Naive thymus-derived CD4-positive, alpha-beta T cell (primary cell): ENCODE results near the gene MUSK. TPM values are rescaled to one million over a fixed set of nuclear protein-coding genes. Genes with fewer than 3 reads are reported as not detected.

ENCODE experiments used
- ATAC-seq: fragments of 150-1000 bp; cut with Tn5 transposase; 2 replicates; pipeline ENCODE4 v1.10.0; 2021; ENCODE audit warnings: mild to moderate bottlenecking, moderate library complexity
- CTCF ChIA-PET: fragments of 350-600 bp; sonication (Branson Sonifier 250); formaldehyde crosslinking; loops from one replicate; lab custom pipeline; 2021; ENCODE audit warnings: antibody characterized with exemption; lab: Charles Lee
- POLR2A ChIA-PET: fragments of 350-600 bp; sonication (Branson Sonifier 250); formaldehyde crosslinking; loops from one replicate; lab custom pipeline; 2021; ENCODE audit warnings: antibody characterized with exemption, inconsistent platforms; lab: Charles Lee
- DNase-seq, 9 donors: peaks; one replicate each; pipeline versions ENCODE4 v3.0.0 to v3.0.0-alpha.2; 2020 to 2022; ENCODE audit warnings: mixed read lengths in 1 of 9
- H3K27ac ChIP-seq: one replicate; pipeline ENCODE4 v1.7.0; 2013; ENCODE audit warnings: mild to moderate bottlenecking, low read depth, low read length, moderate library complexity
- H3K27me3 ChIP-seq, 2 donors: one replicate each; pipeline ENCODE4 v1.7.0; 2013; ENCODE audit warnings: low read length in 2 of 2, mild to moderate bottlenecking in 2 of 2, moderate library complexity in 2 of 2; ENCODE audit not compliant: control insufficient read depth in 2 of 2, insufficient read depth in 2 of 2
- H3K36me3 ChIP-seq, 3 experiments: 1 replicate in 2 of 3; 2 replicates in 1 of 3; pipeline ENCODE4 v1.7.0; 2013; ENCODE audit warnings: low read length in 3 of 3, mild to moderate bottlenecking in 3 of 3, moderate library complexity in 1 of 3; ENCODE audit not compliant: insufficient read depth in 3 of 3, control insufficient read depth in 2 of 3
- H3K4me1 ChIP-seq, 2 donors: one replicate each; pipeline ENCODE4 v1.7.0; 2013; ENCODE audit warnings: low read length in 2 of 2, mild to moderate bottlenecking in 2 of 2, moderate library complexity in 1 of 2; ENCODE audit not compliant: control insufficient read depth in 2 of 2, insufficient read depth in 2 of 2
- H3K4me3 ChIP-seq: 2 replicates; pipeline ENCODE4 v1.7.0; 2013; ENCODE audit warnings: mild to moderate bottlenecking, low read length
- H3K9me3 ChIP-seq, 3 experiments: 1 replicate in 2 of 3; 2 replicates in 1 of 3; pipeline ENCODE4 v1.7.0; 2013; ENCODE audit warnings: low read length in 3 of 3; ENCODE audit not compliant: control insufficient read depth in 2 of 3
- H3K27ac Mint-ChIP-seq, 9 donors: one replicate each; pipeline ENCODE4 v1.8.0; 2020 to 2022; ENCODE audit warnings: mixed read lengths in 9 of 9, mild to moderate bottlenecking in 8 of 9, moderate library complexity in 5 of 9, inconsistent platforms in 2 of 9
- H3K27me3 Mint-ChIP-seq, 5 donors: one replicate each; pipeline ENCODE4 v1.8.0; 2021 to 2022; ENCODE audit warnings: mixed read lengths in 5 of 5, mild to moderate bottlenecking in 1 of 5
- H3K36me3 Mint-ChIP-seq, 5 donors: one replicate each; pipeline ENCODE4 v1.8.0; 2020 to 2022; ENCODE audit warnings: mixed read lengths in 5 of 5, mild to moderate bottlenecking in 3 of 5, inconsistent platforms in 1 of 5
- H3K4me1 Mint-ChIP-seq, 7 donors: one replicate each; pipeline ENCODE4 v1.8.0; 2020 to 2022; ENCODE audit warnings: mixed read lengths in 7 of 7, mild to moderate bottlenecking in 3 of 7, inconsistent platforms in 1 of 7
- H3K4me3 Mint-ChIP-seq, 10 donors: one replicate each; pipeline ENCODE4 v1.8.0; 2020 to 2022; ENCODE audit warnings: mild to moderate bottlenecking in 10 of 10, mixed read lengths in 10 of 10, moderate library complexity in 6 of 10, inconsistent platforms in 2 of 10
- H3K9me3 Mint-ChIP-seq, 11 donors: one replicate each; pipeline ENCODE4 v1.8.0; 2020 to 2022; ENCODE audit warnings: mixed read lengths in 11 of 11, mild to moderate bottlenecking in 4 of 11, inconsistent platforms in 1 of 11, moderate library complexity in 1 of 11
- intact Hi-C, 2 donors: fragments of 100-400 bp; cut with micrococcal nuclease; formaldehyde crosslinking; loops; one replicate each; pipeline ENCODE4 v1.15.1; 2023
- polyA plus RNA-seq, 2 donors: library from polyadenylated mRNA; unstranded; fragments of 300-500 nt; fragmentation: Illumina TruSeq; gene quantifications; one replicate each; pipeline ENCODE4 v1.2.3, GENCODE V29; 2021
- total RNA-seq, 6 experiments: library from RNA in 5 of 6; stranded (reverse) in 5 of 6; gene quantifications; 1 replicate in 5 of 6; 2 replicates in 1 of 6; pipeline ENCODE4 v1.2.3 and lab custom pipeline; 2021 to 2026

Gene MUSK
- total and polyA plus RNA-seq, 7 experiments from 2014 or later: not detected

GRCh38 chr9:110744715-110745384, 76.3 kb downstream of the MUSK start:
- Mint-ChIP-seq H3K9me3 (peaks cover 0 to 15% (median 0%) of the 10 kb centered on the region in 11 donors), H3K4me1 (no peaks in the 10 kb centered on the region), H3K27ac (no peak overlapping the region), H3K27me3 (no peaks in the 10 kb centered on the region), H3K4me3 (no peak overlapping the region), H3K36me3 (no peaks in the 10 kb centered on the region)
- Histone ChIP-seq H3K27me3 (no peaks in the 10 kb centered on the region), H3K9me3 (no peaks in the 10 kb centered on the region), H3K36me3 (no peaks in the 10 kb centered on the region), H3K4me1 (no peaks in the 10 kb centered on the region), H3K27ac (no peak overlapping the region), H3K4me3 (no peak overlapping the region)
- DNase-seq: no peak
- no peak for ATAC-seq
- ChIA-PET CTCF (no interaction called here), POLR2A (no interaction called here)
- intact Hi-C loops: no loop called here

GRCh38 chr9:110745676-110746075, 77.1 kb downstream of the MUSK start:
- ChIA-PET POLR2A (no interaction called here), CTCF (no interaction called here)
- no peaks in the 10 kb centered on the region for H3K27me3 ChIP-seq
- no peaks in the 10 kb centered on the region for H3K36me3 ChIP-seq
- Mint-ChIP-seq H3K9me3 (peaks cover 0 to 8% (median 0%) of the 10 kb centered on the region in 11 donors), H3K27me3 (no peaks in the 10 kb centered on the region), H3K4me1 (no peaks in the 10 kb centered on the region), H3K36me3 (no peaks in the 10 kb centered on the region), H3K27ac (no peak overlapping the region), H3K4me3 (no peak overlapping the region)
- DNase-seq: no peak
- no peaks in the 10 kb centered on the region for H3K4me1 ChIP-seq
- no peak for ATAC-seq
- H3K4me3 ChIP-seq: no peak overlapping the region
- intact Hi-C loops: no loop called here
- no peak overlapping the region for H3K27ac ChIP-seq
- no peaks in the 10 kb centered on the region for H3K9me3 ChIP-seq

GRCh38 chr9:110746211-110746930, 77.8 kb downstream of the MUSK start:
- ChIA-PET POLR2A (no interaction called here), CTCF (no interaction called here)
- intact Hi-C loops: no loop called here
- Mint-ChIP-seq H3K27ac (no peak overlapping the region), H3K36me3 (no peaks in the 10 kb centered on the region), H3K4me1 (no peaks in the 10 kb centered on the region), H3K4me3 (no peak overlapping the region), H3K9me3 (peaks cover 0 to 4% (median 0%) of the 10 kb centered on the region in 11 donors), H3K27me3 (no peaks in the 10 kb centered on the region)
- Histone ChIP-seq H3K4me3 (no peak overlapping the region), H3K4me1 (no peaks in the 10 kb centered on the region), H3K9me3 (no peaks in the 10 kb centered on the region), H3K36me3 (no peaks in the 10 kb centered on the region), H3K27me3 (no peaks in the 10 kb centered on the region), H3K27ac (no peak overlapping the region)
- DNase-seq: no peak
- no peak for ATAC-seq

GRCh38 chr9:110748251-110748893, 79.8 kb downstream of the MUSK start:
- no peaks in the 10 kb centered on the region for H3K4me1 Mint-ChIP-seq
- ChIA-PET CTCF (no interaction called here), POLR2A (no interaction called here)
- no peaks in the 10 kb centered on the region for H3K9me3 ChIP-seq
- no peaks in the 10 kb centered on the region for H3K27me3 ChIP-seq
- no peak overlapping the region for H3K4me3 Mint-ChIP-seq
- H3K36me3 ChIP-seq: no peaks in the 10 kb centered on the region
- H3K27me3 Mint-ChIP-seq: no peaks in the 10 kb centered on the region
- H3K27ac Mint-ChIP-seq: no peak overlapping the region
- no peaks in the 10 kb centered on the region for H3K36me3 Mint-ChIP-seq
- intact Hi-C loops: no loop called here
- no peak overlapping the region for H3K27ac ChIP-seq
- no peak overlapping the region for H3K4me3 ChIP-seq
- no peak for ATAC-seq
- no peaks in the 10 kb centered on the region for H3K4me1 ChIP-seq
- DNase-seq: no peak
- H3K9me3 Mint-ChIP-seq: peaks cover 0 to 10% (median 0%) of the 10 kb centered on the region in 11 donors

- peaks cover 0 to 10% (median 0%) of the 10 kb centered on the region in 11 donors for H3K9me3 Mint-ChIP-seq
- no peak overlapping the region for H3K4me3 Mint-ChIP-seq
- no peak for ATAC-seq
- H3K4me1 ChIP-seq: no peaks in the 10 kb centered on the region
- no peaks in the 10 kb centered on the region for H3K9me3 ChIP-seq
- H3K36me3 Mint-ChIP-seq: no peaks in the 10 kb centered on the region
- POLR2A ChIA-PET: no interaction called here
- H3K27me3 ChIP-seq: no peaks in the 10 kb centered on the region
- no peak overlapping the region for H3K4me3 ChIP-seq
- H3K36me3 ChIP-seq: no peaks in the 10 kb centered on the region
- no peaks in the 10 kb centered on the region for H3K4me1 Mint-ChIP-seq
- no peak overlapping the region for H3K27ac ChIP-seq
- no peaks in the 10 kb centered on the region for H3K27me3 Mint-ChIP-seq
- CTCF ChIA-PET: no interaction called here
- intact Hi-C loops: no loop called here
- DNase-seq: no peak
- no peak overlapping the region for H3K27ac Mint-ChIP-seq
Observed at GRCh38 chr9:110750272-110750671, 81.7 kb downstream of the MUSK start.

GRCh38 chr9:110751971-110752370, 83.4 kb downstream of the MUSK start:
- no peak overlapping the region for H3K4me3 Mint-ChIP-seq
- H3K4me3 ChIP-seq: no peak overlapping the region
- POLR2A ChIA-PET: no interaction called here
- no peak overlapping the region for H3K27ac Mint-ChIP-seq
- no peaks in the 10 kb centered on the region for H3K4me1 ChIP-seq
- intact Hi-C loops: no loop called here
- H3K4me1 Mint-ChIP-seq: no peaks in the 10 kb centered on the region
- peaks cover 0 to 10% (median 0%) of the 10 kb centered on the region in 11 donors for H3K9me3 Mint-ChIP-seq
- no peaks in the 10 kb centered on the region for H3K27me3 ChIP-seq
- H3K36me3 ChIP-seq: no peaks in the 10 kb centered on the region
- CTCF ChIA-PET: no interaction called here
- H3K9me3 ChIP-seq: no peaks in the 10 kb centered on the region
- ATAC-seq (no peak), DNase-seq (no peak)
- H3K27ac ChIP-seq: no peak overlapping the region
- H3K36me3 Mint-ChIP-seq: no peaks in the 10 kb centered on the region
- no peaks in the 10 kb centered on the region for H3K27me3 Mint-ChIP-seq
